Occipital lobe (tissue), 2 donors: Measurements from ENCODE around the gene RHOU. TPM values are rescaled to one million over a fixed set of nuclear protein-coding genes. Genes with fewer than 3 reads are reported as not detected.
"Not testable (repeated sequence)": the region's sequence is repeated elsewhere in the genome, so short reads cannot be mapped to it uniquely, and the experiment has no call there.

Source experiments
- DNase-seq: peaks from one replicate; lab custom pipeline; 2025; lab: John Stamatoyannopoulos, UW
- total RNA-seq: library from RNA; depleted of rRNA; stranded (reverse); fragments of >200 nt; gene quantifications from one replicate; pipeline ENCODE4 v1.2.3, GENCODE V29; 2014

RHOU gene
- 39.6 TPM for total RNA-seq

DNA sequence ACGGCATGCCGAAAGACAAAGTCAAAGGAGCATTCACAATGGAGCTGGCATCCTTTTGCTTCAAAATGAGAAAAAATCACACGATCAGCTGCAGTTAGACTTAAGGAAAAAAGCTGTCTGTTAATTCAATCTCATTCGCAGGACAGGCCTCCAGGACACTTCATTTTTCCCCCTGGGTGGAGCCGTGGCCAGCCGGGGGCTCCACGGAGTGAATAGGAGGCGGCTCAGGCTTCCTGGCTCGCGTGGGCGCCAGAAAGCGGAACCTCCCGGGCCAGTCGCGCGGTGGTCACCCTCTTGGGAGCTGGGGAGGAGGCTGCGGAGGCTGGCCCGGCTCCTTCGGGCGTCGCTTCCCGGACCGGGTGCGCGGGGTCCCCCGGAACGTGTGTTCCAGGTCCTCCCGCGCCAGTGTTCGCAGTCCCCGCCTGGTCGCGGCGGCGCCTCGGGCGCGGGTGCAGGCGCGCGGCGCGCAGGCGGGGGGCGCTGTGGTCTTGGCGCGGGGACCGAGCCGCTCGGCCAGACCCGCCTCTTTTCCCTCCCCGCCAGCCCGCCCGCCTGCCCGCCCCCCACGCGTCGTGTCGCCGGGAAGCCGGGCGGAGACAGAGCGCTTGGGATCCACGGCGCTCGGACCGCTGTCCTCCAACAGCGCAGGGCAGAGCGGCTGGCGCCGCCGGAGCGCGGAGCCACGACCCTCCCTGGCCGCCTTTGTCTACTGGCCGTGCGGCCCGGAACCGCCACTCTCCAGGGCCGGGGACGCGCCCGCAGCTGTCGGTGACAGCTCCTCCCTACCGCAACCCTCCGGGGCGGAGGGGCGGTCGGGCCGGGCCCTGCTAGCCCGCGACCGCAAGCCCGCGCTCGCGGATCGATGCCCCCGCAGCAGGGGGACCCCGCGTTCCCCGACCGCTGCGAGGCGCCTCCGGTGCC lies at the start of gene RHOU:
RHOU (plus strand) TSS at position 599 of the 921 bp plus-strand sequence; CDS start at position 863, 264 bp downstream.
- peak; percentile 77 for DNase-seq

DNA sequence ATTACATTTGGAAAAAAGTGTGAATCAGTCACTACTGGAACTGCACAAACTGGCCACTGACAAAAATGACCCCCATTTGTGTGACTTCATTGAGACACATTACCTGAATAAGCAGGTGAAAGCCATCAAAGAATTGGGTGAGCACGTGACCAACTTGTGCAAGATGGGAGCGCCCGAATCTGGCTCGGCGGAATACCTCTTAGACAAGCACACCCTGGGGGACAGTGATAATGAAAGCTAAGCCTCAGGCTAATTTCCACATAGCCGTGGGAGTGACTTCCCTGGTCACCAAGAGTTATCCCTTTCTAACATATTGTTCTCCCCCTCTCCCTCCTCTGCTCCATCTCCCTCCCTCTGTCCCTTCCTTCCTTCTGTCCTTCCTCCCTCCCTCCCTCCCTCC lies 47.7 kb upstream of the RHOU start:
- no peak for DNase-seq

GRCh38 chr1:228689255-228689654 lies 46.0 kb upstream of the RHOU start:
- no peak for DNase-seq

GRCh38 chr1:228691211-228691610 lies 44.1 kb upstream of the RHOU start:
- DNase-seq, result no peak

DNA sequence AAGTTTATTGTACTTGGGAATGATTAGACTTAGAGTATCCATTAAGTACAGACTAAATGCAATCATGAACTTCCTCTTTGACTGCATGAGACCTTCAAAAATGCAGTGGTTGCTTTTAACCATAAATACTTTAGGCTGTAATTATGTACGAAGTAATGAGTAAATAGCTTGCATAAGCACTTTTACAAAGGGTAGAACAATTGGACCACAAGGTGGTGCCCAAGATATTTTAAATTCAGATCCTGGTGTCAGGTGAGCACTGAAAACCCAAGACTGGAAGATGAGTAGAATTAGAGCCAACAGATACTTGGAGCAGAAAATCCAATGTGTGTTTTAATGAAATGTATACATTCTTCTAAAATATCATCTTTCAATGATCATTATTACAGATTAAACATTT lies 43.4 kb upstream of the RHOU start:
- DNase-seq, result no peak

DNA sequence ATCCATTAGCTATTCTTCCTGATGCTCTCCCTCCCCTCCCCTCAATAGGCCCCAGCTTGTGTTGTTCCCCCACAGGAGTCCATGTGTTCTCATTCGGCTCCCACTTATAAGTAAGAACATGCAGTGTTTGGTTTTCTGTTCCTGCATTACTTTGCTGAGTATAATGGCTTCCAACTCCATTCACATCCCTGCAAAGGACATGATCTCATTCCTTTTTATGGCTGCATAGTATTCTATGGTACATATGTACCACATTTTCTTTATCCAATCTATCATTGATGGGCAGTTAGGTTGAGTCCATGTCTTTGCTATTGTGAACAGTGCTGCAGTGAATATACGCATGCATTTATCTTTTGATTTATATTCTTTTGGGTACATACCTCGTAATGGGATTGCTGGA lies 40.8 kb upstream of the RHOU start:
- not testable (repeated sequence) for DNase-seq

DNA sequence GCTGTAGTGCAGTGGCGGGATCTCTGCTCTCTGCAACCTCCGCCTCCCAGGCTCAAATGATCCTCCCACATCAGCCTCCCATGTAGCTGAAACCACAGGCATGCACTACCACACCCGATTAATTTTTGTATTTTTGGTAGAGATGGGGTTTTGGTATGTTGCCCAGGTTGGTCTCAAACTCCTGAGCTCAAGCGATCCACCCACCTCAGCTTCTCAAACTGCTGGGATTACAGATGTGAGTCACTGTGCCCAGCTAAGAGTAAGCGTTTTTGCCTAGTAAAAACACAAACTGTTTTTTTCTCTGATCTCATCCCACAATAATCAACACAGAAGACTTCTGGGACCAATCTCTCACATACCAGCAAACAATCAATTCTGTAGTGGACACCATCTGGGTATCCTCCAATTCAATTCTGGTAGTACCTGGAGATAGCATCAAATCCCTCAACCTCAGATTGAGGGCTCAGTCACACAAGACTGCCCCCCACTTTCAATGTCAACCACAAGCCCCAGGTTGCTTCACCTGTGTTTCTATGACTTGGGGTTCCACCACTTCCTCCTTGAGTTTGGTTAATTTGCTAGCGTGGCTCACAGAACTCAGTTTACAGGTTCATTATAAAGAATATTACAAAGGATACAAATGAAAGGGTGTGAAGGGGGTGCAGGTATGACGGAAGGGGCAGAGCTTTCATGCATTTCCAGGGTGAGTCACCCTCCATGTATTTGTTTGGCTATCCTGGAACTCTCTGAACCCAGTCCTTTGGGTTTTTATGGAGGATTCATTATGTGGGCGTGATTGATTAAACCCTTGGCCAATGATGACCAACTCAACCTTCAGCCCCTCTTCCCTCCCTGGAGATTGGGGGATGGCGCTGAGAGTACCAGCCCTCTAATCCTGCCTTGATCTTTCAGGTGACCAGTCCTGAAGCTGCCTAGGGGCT lies 40.0 kb upstream of the RHOU start:
- DNase-seq, result no peak

DNA sequence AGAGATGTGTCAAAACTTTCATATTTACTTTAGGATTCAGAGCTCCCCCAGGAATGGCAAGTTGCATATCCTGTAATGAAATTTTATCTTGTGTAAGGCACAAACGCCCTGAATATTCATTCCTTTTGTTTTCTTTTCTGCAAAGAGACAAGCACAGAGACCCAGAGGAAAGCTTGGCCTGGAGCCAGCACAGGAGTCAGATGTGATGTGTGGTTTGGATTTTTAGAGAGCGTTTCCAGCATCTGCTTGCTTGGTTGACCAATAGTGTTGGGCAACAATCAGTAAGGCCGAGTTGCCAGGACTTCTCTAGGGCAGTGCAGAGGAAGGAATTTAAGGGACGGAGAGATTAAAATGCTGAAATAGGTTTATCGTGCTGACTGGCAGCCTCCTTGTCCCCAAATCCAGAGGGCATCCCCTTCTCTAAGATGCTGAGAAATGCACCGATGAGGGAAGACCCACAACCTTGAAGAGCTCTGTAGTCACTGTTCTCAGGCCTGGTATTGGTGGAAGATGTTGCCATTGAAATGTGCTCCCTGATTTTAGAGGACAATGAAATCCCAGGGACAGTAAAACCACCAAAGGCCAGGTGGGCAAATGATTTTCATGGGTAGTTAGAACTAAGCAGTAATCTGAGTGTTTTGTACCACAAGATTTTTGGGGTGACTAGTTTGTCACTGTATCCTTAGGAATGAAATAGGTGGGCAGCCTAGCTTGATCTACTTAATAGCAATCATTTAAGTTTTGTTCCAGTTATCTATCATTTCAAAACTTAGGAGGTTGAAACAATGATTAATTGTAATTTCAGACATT lies 37.9 kb upstream of the RHOU start:
- peak; percentile 1 for DNase-seq

DNA sequence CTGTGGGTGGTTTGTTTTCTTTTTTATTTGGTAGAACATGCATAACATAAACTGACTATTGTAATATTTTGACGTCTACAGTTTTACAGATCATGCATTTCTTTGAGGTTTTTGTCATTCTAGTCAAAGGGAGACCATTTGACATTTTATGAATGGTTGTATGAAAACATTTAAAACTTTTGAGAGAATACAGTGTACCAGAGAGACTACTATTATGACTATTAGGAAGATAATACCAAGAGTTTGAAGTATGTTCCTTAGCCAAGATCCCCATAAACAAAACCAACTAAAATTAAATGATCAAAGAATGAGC lies 37.3 kb upstream of the RHOU start:
- DNase-seq, result no peak

DNA sequence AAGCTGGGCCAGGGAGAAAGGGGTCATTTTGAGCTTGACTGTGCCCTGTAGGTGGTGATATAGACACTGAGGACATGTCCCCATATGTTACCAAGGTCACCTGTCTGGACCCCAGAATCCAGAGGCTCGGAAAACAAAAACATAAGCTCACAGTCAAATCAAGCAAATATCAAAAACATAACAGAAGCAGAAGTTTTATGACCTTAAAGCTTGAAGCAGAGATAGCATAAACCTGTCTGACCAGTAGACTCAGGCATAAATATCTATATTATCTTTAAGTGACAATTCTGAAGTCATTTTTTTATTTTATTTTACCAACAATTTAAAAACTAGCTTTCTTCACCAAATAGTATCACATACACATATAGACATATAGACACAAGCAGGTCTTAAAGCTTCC lies 32.8 kb upstream of the RHOU start:
- DNase-seq, result no peak

DNA sequence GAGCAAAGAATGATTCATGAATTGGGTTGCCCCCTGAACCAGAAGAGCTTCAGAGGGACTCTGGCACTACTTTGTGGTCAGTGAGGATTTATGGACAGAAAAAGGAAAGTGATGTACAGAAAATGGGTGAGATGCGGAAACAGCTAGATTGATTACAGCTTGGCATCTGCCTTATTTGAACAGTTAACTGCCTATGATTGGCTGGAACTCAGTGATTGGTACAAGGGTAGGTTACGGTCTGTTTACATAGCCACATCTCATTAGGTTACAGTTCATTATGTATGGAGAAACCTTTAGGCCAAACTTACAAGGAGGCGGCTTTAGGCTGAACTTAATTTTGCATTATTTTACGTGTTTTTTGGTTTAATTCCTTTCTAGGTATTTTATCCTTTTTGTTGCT lies 29.0 kb upstream of the RHOU start:
- no peak for DNase-seq

DNA sequence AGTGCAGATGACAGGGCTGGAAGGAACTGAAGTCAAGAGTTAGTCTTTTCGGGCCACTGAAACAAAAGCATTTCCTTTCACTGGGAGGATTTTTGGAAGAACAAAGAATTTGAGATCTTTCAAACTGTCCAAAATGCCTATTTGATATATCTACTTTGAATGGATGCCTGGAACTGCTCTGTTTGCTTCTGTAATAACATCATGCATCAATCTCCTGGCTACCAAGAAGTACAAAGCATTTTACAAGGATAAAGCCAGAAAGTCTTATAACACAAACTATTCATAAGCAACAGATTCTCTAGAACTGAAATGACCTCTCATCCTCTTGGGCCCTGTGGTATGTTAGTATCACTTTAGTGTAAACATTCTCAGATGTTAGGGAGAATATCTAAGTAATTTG lies 18.2 kb upstream of the RHOU start:
- no peak for DNase-seq

- DNase-seq, result no peak
Measured at GRCh38 chr1:228721407-228721806, 13.9 kb upstream of the RHOU start.

- DNase-seq, result no peak
Measured at GRCh38 chr1:228723287-228723686, 12.0 kb upstream of the RHOU start.

GRCh38 chr1:228723921-228724320 lies 11.4 kb upstream of the RHOU start:
- no peak for DNase-seq

DNA sequence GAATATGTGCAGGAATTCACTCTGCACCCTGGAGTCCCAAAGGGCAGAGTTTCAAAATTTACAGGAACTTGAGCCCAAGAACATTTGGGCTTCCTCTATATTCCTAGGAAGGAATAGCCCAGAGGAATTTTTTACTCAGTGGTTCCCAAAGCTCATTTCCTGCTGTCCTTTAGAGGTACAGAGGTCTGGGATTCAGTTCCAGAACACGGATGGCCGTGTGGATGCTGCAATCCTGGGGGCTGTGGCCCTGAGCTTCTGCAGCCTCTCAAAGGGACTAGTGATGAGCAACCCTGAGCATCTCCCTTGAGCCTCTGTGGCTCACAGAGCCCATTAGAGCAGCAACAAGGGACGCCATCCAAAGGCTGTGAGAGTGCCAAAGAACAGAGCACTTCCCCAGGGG lies 10.1 kb upstream of the RHOU start:
- DNase-seq, result no peak

- DNase-seq, result no peak
Measured at GRCh38 chr1:228727681-228728171, 7.6 kb upstream of the RHOU start.

DNA sequence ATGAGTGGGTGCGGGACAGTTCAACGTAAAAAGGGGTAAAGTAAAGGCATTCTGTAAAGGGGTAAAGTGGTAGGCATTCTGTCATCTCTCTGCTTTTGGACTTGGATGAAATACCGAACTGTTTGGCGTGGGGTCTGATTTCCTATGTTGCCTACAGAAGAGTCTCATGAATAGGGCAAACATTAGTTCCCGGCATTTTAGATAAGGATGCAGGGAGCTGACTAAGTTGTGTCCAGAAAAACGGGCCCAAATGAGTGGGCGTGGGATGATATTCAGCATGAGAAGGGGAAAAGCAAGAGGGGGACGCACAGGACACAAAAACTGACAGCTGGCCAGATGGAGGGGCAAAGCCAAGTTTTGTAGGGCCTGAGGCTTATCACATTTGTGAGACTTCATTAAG lies 2.9 kb upstream of the RHOU start:
- DNase-seq, result no peak

- DNase-seq, result no peak
Measured at GRCh38 chr1:228733576-228733975, 1.7 kb upstream of the RHOU start.

GRCh38 chr1:228735871-228736586 lies 750 bp downstream of the RHOU start:
- no peak for DNase-seq
